ENCODE results near the gene CDV3. TPM values are rescaled to one million over a fixed set of nuclear protein-coding genes. Genes with fewer than 3 reads are reported as not detected.

Gene CDV3
- total RNA-seq, 1 donor from 2014 or later = 144 TPM

- TF ChIP-seq, protein P1, sequence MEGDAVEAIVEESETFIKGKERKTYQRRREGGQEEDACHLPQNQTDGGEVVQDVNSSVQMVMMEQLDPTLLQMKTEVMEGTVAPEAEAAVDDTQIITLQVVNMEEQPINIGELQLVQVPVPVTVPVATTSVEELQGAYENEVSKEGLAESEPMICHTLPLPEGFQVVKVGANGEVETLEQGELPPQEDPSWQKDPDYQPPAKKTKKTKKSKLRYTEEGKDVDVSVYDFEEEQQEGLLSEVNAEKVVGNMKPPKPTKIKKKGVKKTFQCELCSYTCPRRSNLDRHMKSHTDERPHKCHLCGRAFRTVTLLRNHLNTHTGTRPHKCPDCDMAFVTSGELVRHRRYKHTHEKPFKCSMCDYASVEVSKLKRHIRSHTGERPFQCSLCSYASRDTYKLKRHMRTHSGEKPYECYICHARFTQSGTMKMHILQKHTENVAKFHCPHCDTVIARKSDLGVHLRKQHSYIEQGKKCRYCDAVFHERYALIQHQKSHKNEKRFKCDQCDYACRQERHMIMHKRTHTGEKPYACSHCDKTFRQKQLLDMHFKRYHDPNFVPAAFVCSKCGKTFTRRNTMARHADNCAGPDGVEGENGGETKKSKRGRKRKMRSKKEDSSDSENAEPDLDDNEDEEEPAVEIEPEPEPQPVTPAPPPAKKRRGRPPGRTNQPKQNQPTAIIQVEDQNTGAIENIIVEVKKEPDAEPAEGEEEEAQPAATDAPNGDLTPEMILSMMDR (IDR thresholded peaks at IDR 0.05; ENCODE audit: unreplicated experiment) = no peak
- H3K4me3 Mint-ChIP-seq (ENCODE audit: unreplicated experiment) = peak overlapping the region; percentile 35
- no peaks in the 10 kb centered on the region for H3K27me3 Mint-ChIP-seq (ENCODE audit: unreplicated experiment)
- no peak for DNase-seq (ENCODE audit: low spot score)
- H3K27ac Mint-ChIP-seq (ENCODE audit: unreplicated experiment) = no peak overlapping the region
- H3K4me1 Mint-ChIP-seq (ENCODE audit: unreplicated experiment) = peaks cover 2% of the 10 kb centered on the region
- peaks cover 25% of the 10 kb centered on the region for H3K36me3 Mint-ChIP-seq (ENCODE audit: low read depth, unreplicated experiment)
- H3K9me3 Mint-ChIP-seq (ENCODE audit: unreplicated experiment) = no peaks in the 10 kb centered on the region
Observed at GRCh38 chr3:133633439-133633838, 60.0 kb downstream of the CDV3 start.

Other genes starting within 250 kb of the CDV3 start
- gene BFSP2, start 173.6 kb upstream of the CDV3 start, total RNA-seq (ENCODE audit: unreplicated experiment) = not detected
- gene TOPBP1, start 88.3 kb downstream of the CDV3 start, total RNA-seq (ENCODE audit: unreplicated experiment) = 43.2 TPM
- 3.9 TPM for gene TF, start 172.7 kb downstream of the CDV3 start, total RNA-seq (ENCODE audit: unreplicated experiment)
- 22.9 TPM for gene SRPRB, start 232.1 kb downstream of the CDV3 start, total RNA-seq (ENCODE audit: unreplicated experiment)

Data from endothelial cell (in vitro differentiated cells).